GM21825 (cell line): Measurements from ENCODE around the gene MTHFD1L.
A peak's percentile ranks its signal among the peaks of the same experiment; 100 is the strongest.

ENCODE experiments used
- ATAC-seq: cut with Tn5 transposase; IDR thresholded peaks from one replicate; pipeline ENCODE4 v1.9.1; 2021; ENCODE audit warnings: mild to moderate bottlenecking, moderate library complexity; ENCODE audit not compliant: unreplicated experiment

The MTHFD1L gene

DNA sequence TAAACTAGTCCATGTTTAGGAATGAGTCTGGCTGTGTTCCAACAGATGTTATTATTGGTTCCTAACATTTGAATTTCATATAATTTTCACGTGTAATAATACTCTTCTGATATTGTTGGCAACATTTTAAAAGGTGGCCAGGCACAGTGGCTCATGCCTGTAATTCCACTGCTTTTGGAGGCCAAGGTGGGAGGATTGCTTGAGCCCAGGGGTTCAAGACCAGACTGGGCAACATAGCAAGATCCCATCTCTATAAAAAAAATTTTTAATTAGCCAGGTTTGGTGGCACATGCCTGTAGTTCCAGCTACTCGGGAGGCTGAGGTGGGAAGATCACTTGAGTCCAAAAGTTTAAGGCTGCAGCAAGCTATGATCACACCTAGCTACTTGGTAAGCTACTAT lies 116.2 kb downstream of the MTHFD1L start:
- no peak for ATAC-seq

DNA sequence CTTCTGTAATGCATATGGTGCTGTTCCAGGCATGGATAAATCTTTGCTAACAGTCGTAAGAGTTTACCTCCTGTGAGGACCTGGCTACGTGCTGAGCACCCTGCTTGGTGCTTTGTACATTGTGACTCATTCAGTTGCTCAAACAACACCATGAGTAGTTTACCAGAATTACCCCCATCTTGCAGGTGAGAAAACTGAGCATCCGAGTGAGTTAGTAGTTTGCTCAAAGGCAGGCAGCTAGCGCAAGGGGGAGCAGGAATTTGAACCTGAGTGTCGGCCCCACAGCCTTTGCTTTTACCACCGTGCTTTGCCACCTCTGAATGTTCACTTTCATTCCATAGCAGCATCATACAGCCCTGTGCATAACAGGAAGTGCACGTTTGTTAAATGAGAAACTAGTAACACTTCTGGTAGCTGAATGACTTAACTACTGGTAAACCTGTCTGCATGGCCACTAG lies 121.9 kb downstream of the MTHFD1L start:
- ATAC-seq = peak; percentile 65

DNA sequence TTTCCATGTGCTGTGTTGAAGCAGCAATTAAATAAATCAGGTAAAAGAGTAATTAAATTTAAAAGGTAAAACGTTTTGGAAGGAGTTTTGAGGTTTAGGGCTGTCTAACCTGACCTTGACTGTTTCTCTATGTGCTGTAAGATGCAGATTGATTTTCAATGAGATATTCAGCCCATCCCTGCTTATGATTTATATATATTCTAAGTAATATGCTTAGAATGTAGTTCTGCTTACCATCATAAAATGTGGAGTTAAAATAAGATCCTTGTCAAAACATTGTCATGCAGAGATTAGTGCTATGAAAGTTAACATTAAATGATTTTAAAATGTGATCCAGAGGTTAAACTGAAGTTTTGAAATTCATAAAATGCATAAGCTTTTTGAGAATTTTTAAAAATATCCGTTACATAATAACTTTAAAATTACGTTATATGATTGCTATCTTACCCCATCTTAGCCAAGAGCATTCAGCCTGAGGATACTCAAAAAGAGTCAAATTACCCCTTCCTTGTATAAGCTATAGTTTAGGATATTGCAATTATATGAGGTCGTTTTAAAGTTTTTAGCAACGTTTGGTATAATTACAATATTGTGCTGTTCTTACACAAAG lies 122.5 kb downstream of the MTHFD1L start:
- ATAC-seq = no peak

DNA sequence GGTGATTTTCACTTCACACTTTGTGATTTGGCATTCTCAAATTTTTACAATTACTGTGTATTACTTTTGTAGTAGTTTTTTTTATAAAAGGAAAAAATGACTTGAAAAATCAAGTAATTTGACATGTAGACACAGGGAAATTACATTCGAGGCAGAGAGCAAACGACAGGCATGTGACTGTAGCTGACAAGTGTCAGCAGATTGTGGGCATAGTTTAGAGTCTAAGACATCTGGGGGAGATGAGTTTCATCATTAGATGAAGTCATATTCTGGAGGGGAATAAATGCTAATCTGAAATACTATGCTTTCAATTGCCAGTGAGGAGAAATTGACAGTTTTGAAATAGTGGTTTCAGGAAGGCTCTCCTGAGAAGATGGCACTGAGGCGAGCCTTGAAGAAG lies 126.0 kb downstream of the MTHFD1L start:
- no peak for ATAC-seq

DNA sequence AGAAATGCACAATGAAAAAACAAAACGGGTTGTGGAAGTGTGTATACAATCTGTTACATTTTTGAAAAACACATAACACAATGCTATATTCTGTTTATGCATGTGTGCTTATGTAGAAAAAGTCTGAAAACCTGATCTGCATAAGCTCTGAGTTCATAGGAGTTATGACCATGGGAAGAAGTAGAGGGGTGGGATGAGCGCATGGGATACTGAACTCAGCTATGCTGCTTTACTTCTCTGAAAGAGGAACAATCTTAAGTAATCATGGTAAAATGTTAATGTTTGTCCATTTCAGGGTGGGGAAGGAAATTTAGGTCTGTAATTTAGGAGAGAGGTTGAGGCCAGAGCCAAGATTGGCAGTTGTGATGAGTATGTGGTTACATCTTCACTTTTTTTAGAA lies 126.8 kb downstream of the MTHFD1L start:
- no peak for ATAC-seq

DNA sequence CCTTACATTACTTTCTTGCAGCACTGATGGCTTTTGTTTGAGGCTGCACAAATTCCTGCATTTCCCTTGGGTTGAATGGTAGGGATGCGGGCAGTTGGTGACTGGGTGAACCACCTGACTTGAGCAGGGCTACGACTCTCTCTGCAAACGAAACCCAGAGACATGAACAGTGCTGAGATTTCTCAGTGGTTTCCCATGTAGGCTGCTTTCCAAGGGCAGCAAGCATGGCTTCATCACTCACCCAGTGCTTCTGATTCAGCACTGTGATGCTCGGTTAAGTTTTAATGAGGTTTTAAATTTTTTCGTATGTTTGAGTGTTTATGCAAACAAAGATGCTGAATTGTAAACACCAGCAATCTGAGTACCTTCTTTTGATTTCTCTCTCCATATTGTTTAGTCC lies 127.2 kb downstream of the MTHFD1L start:
- ATAC-seq = no peak

DNA sequence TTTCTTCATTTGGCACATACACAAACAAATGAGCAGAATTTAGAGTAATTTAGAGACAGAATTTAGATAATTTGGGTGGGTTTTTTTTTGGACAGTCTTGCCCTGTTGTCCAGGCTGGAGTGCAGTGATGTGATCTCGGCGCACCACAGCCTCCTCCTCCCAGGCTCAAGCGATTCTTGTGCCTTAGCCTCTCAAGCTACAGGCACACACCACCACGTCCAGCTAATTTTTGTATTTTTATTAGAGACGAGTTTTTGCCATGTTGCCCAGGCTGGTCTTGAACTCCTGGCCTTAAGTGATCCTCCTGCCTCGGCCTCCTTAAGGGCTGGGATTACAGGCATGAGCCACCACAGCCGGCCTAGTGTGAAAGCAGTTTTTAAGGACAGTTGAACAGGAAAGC lies 127.8 kb downstream of the MTHFD1L start:
- ATAC-seq = no peak

DNA sequence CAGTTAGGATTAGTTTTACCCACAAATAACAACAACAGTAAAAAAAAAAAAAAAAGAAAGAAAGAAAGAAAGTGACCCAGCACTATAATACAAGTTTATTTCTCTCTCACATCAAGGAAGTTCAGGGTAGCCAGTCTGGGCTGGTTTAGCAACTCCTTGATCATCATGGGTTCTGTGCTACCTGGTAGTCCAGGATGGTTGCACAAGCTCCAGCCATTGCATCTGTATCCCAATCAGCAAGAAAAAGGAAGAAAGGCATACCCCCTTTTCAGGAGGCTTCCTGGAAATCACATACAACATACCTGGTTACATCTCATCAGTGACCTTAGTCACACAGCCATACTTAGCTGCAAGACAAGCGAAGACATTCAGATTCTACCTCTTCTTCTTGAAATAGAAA lies 128.5 kb downstream of the MTHFD1L start:
- no peak for ATAC-seq

DNA sequence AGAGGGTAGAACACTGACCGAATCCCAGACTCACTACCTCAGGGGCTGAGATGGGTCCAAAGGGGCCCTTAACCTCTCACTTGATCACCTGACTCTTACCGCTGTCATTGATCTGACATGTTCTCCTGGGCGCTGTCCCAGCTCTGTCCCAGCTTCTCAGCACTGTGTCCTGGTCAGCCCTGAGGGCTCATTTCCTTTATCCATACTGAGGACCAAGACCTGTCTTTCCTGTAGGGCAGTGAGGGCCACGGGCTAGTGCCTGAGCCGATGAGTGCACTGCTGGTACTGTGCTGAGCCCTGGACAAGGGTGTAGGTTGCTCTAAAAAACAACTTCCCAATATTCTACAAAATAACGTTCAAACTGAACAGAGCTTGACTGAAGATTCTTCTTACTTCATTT lies 131.5 kb downstream of the MTHFD1L start:
- ATAC-seq = no peak

DNA sequence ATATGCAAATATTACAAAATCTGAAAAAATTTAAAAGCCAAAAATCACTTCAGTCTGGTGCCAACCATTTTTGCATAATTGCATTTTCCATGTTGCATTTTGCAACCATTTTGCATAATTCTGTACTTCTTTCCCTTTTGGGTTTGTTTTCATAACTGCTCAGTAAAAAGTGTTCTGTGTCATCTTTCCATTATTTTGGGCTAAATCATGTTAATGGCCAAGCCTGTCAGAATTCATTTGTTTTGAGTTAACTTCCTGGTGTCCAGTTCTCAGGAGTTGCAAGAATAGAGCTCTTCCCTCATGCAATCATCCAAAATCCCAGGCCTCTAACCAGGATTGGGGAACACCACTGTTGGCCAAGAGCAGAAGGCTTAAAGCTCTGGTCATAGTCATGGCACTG lies 133.6 kb downstream of the MTHFD1L start:
- ATAC-seq = no peak

DNA sequence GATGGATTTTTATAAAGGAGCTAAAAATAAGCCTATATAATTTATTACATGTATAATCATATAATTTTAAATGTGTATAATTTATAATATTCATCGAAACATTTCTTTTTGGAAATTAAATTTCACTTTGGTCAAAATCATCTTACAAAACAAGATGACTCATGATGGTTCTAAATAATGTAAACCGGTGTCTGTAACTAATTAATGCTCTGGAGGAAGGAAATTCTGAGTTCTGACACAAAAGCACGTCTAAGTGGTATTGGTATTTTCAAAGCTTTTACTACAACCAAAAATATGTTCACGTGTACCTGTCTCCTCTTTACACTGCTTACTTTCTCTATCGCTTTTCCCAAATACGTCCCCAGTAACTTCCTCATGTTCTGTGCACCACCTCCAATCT lies 134.1 kb downstream of the MTHFD1L start:
- no peak for ATAC-seq

DNA sequence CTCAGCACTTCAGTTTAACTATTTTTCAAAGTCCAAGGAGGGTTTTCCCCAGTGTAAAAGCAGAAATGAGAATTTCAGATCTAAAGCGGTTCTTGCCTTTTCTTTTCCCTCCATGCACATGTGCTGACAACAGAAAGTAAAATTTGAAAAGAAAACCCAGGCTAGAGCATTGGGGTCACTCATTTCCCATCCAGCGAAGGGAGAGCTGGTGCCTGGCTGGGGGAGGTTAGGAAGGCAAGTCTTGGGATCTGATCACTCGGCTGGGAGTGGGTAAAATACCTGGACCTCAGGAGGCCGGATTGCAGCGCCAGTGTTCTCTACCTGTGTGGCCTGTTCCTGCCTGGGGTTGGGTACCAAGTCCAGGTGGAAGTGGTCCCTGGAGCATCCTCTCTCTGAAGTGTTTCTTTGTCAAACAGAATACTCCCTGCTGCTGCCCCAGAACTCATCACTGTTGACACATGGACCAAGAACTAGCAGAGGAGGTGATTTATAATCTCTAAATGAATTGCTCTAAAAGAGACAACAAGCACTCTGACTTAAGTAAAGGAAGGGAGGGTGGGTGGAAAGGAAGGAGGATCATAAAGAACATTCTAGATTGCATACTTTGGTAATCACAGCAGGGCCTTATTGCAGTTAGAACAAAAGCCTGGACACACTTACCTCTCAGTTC lies 136.0 kb downstream of the MTHFD1L start:
- peak; percentile 84 for ATAC-seq

DNA sequence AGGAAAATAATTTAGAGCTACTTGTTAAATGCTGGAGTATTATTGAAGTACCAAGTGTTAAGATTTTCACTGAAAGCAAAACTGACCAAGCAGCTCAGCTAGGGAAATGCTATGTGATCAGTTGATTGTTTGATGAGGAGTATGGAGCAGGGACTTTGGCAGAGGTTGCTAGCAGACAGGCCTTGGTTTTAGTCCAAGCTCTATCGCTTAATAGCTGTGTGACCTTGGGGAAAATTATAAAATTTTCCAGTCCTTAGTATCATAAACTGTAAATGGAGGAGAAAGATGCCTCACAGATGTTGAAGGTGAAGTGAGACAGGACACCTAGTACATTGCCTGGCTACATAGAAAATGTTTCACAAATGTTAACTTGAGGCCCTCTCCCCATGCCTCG lies 136.6 kb downstream of the MTHFD1L start:
- ATAC-seq = no peak

DNA sequence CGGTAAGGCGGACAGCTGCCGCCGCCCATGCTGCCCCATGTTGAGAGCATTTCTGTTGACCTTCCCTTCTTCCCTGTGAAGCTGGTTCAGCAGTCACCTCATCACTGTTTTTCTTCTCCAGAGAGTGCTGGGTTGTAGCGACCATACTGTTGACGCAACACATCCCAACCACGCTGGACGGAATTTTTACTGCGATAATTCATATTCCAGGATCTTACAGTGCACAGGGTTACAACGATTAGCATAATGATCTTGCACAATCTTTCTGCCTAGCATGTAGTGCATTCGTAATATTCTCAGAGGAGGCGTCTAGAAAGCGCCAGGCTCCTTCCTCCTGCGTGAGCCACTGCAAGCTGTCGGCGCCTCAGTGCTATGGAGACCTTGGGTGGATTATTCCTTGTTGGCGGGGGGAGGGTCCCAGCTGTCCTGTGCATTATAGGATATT lies 137.0 kb downstream of the MTHFD1L start:
- ATAC-seq = no peak

DNA sequence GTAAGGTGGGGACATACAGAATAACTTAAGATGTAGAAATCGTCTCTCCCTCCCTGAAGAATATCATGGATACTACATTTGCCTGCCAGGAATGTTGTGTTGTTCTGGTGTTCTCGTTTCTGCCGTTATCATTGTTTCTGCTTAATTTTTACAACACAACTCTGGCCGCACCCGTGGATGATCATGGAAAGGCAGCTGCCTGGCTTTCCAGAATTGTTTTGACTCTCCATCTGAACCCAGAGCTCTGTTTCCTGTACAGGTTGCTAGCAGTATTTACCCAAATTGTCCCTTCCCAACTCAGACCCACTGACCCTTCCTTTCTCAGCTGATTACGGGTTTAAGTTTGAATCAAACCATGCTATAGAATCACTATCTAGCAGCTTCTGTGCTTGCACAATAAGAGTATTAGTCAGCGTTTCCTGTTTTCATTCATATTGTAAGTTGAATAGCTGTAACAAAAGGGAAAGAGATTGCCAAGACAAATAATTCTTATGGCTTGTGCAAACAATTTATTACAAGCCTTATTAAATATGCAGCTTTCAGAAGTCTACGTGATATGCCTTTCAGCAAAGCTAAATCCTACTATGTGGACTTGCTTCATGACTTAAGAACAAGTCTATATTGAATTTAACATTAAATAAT lies 139.0 kb downstream of the MTHFD1L start:
- no peak for ATAC-seq

DNA sequence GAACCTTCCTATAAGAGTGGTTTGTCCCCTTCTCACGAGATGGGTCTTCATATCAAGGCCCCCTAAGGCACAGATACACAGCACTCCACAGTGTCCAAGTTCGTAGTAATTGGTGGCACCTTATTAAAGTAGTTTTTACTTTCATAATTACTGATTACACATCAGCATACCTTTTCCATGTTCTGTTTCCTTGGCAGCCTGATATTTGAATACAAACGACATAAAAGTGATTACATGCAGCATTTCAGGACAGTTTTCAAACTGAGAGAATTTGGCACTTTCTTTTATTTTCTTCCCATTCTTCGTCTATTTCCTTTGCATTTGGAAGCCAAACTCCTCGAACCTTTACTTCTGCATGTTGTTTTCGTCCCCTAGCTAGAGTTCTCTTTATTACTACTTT lies 139.7 kb downstream of the MTHFD1L start:
- no peak for ATAC-seq

DNA sequence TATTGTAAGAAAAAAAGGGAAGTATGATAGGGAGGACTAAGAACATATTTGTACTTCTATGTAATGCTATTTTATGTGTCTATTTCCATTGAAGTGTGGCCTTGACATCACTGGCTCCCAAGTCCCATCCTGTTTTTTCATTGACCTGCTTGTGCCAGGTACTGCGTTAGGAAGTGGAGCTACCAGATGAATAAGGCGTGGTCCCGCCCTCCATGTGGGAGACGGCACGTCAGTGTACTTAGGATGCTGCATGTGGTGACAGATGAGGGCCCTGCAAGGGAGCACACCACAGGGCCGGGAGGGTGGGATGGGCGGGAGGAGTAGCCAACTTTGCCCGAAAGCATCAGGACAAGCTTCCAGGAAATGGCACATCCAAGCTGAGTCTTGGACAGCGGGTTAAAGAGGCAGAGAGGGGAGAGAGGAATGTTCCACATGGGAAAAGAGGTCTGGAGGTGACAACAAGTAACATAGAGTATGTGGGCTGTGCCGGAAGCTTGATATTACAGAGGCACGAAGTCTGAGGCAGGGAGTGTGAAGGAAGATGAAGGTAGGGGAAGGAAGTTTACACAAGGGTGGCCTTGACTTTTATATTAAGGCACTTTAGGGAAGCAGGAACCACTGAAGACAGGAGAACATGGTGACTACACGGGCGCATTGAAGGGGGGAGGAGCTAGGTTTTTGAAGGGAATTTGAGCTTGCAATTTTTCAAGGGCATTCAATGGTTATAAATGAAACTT lies 140.6 kb downstream of the MTHFD1L start:
- no peak for ATAC-seq

DNA sequence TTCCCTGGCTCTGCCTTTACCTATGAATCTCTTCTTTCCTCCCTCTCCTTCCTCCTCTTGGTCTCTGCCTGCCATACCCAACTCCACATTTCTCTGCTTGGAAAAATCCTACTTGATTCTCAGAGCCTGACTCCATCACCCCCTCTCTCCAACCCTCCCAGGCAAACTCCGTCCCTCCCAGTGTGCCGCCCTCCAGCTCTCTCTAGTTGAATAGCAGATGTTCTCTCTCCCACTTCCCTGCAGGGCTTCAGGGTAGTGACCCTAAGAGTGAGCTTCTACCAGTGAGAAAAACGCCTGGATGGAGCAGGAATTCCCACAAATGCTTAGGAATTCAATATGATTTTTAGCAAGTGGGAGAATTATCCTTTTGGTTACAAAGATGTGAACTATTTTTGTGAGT lies 141.6 kb downstream of the MTHFD1L start:
- no peak for ATAC-seq

DNA sequence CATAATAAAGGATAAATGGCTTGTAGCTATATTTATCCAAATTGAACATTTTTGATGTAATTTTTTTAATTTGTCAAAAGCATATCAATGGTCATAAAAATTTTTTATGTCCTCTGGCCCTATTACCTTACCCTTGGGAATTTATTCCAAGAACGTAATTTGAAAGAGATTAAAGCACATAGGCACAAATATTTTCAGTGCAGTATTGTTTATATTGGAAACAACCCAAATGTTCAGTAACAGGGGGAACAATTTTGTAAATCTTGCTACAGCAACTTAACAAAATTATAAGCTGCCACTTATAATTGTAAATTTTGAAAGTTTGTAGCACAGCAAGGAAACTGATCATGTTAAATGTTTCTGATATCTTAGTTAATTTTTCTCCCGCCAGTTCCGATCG lies 142.4 kb downstream of the MTHFD1L start:
- ATAC-seq = no peak

DNA sequence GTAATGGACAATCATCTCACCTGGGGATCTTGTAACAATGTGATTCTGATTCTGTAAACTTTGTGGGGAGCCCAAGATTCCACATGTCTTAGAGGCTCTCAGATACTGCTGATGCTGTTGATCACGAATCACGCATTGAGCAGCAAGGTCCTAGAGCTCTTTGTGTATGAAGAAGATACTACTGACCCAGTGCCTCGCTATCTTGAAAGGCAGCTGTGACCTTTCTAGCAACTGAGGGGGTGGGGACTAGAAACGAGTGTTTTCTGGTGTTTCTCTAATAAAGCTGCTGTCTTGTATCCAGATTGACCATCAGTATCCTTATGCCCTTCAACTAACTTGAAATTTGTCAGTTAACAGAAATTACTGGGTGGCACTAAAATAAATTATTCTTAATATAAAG lies 142.9 kb downstream of the MTHFD1L start:
- no peak for ATAC-seq

DNA sequence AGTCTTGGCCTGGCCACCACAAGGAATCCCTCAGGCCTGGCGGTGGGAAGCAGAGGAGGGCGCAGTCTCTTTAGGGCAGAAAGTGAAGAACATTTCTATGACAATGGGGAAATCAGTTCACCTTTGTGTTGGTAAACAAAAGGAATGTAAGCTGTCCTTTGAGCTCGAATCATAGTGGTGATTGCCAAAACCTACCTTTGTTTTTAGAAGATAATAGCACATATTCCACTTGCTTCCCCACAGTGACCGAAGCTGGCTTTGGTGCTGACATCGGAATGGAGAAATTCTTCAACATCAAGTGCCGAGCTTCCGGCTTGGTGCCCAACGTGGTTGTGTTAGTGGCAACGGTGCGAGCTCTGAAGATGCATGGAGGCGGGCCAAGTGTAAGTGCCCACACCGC lies 144.1 kb downstream of the MTHFD1L start:
- no peak for ATAC-seq

DNA sequence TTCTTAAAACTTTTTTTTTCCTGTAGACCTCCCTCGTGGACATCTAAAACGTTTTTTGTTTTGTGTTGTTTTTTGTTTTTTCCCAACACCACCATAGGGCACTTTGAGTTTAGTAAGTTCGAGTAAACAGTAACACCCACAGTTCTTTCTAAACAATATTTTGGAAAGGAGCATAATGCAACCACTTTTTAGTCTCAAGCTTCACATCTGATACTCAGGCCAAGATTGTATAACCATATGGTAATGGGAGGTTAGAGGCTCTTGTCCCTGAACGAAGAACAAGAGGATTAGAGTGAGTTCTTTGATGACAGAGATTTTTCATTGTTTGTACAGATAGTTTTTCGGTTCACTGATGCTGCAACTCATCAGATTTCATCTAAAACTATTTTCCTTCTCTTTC lies 144.6 kb downstream of the MTHFD1L start:
- no peak for ATAC-seq
